Measurements from ENCODE around the gene MPV17L2.

- TF ChIP-seq CTCF (IDR thresholded peaks at IDR 0.05): no peak
- TF ChIP-seq POLR2A (IDR thresholded peaks at IDR 0.05): no peak
These were observed 18.7 kb downstream of the MPV17L2 start for GRCh38 chr19:18211683-18212082.

Measured in testis (tissue), 2 donors.